Measurements from ENCODE around the gene ATG9B.

- TF ChIP-seq CTCF (conservative IDR thresholded peaks at IDR 0.05 in 1 of 2, IDR thresholded peaks at IDR 0.05 in 1 of 2; ENCODE audit: low read depth in 1 of 2, low read length in 2 of 2) (no peak), EZH2 (IDR thresholded peaks at IDR 0.05; ENCODE audit: low read length, missing control alignments) (no peak)
These were observed 48.6 kb downstream of the ATG9B start for GRCh38 chr7:150975536-150976319.

Data from fibroblast of lung (primary cell).